BJ (cell line): ENCODE data around the gene PHRF1. TPM values are rescaled to one million over a fixed set of nuclear protein-coding genes. Genes with fewer than 3 reads are reported as not detected.

ENCODE experiments used
- CTCF ChIA-PET: fragments of 350-600 bp; formaldehyde crosslinking; extraction: SDS; loops from one replicate; lab custom pipeline; 2021; ENCODE audit warnings: antibody characterized with exemption, inconsistent platforms; lab: Yijun Ruan, JAX
- POLR2A ChIA-PET: fragments of 300-600 bp; sonication (Branson Sonifier 250); formaldehyde crosslinking; extraction: SDS; loops from one replicate; lab custom pipeline; 2021; ENCODE audit warnings: antibody characterized with exemption; lab: Charles Lee
- DNase-seq: peaks from one replicate; pipeline ENCODE4 v3.0.0-alpha.2; 2011; ENCODE audit warnings: low read depth
- H3K27me3 ChIP-seq: 2 replicates; pipeline ENCODE4 v1.6.0; 2011; ENCODE audit warnings: low read length; ENCODE audit not compliant: control insufficient read depth, insufficient read depth
- H3K36me3 ChIP-seq: 2 replicates; pipeline ENCODE4 v1.5.1; 2011; ENCODE audit warnings: low read length; ENCODE audit not compliant: control insufficient read depth, insufficient read depth
- H3K4me3 ChIP-seq: 2 replicates; pipeline ENCODE4 v1.5.1; 2011; ENCODE audit warnings: low read depth, mild to moderate bottlenecking, control low read depth, low read length
- CTCF ChIP-seq: IDR thresholded peaks from 2 replicates; pipeline ENCODE4 v1.5.1; 2011; ENCODE audit warnings: low read depth, mild to moderate bottlenecking, control low read depth, inconsistent platforms, low read length, moderate library complexity; ENCODE audit not compliant: insufficient read depth
- polyA plus RNA-seq: library from polyadenylated mRNA; depleted of rRNA; stranded (reverse); fragments of >200 nt; gene quantifications from 2 replicates; pipeline ENCODE4 v1.2.3, GENCODE V29; 2011

The PHRF1 gene
- polyA plus RNA-seq, 1 experiment = 10.7 TPM

GRCh38 chr11:612201-612960 is 36.1 kb downstream of the PHRF1 start:
- TF ChIP-seq CTCF = peak; percentile 35
- H3K27me3 ChIP-seq = no peaks in the 10 kb centered on the region
- no peak overlapping the region for H3K4me3 ChIP-seq
- POLR2A ChIA-PET = no interaction called here
- peaks cover 41% of the 10 kb centered on the region for H3K36me3 ChIP-seq
- DNase-seq = no peak
- CTCF ChIA-PET = interaction anchor here (0.6 to 1.3 kb wide), 4 partner anchors 9 to 236 kb away, joined by 3 to 6 read pairs (median 4); no protein-coding TSS in a partner anchor

- no peak for DNase-seq
- Histone ChIP-seq H3K27me3 (no peaks in the 10 kb centered on the region), H3K4me3 (no peak overlapping the region), H3K36me3 (peaks cover 41% of the 10 kb centered on the region)
- POLR2A ChIA-PET = no interaction called here
- CTCF ChIA-PET = interaction anchor here (0.8 kb wide), 1 partner anchor 68 kb away, joined by 3 read pairs; no protein-coding TSS in a partner anchor
- TF ChIP-seq CTCF = no peak
These were observed 36.7 kb downstream of the PHRF1 start for GRCh38 chr11:612961-613300.

- ChIA-PET POLR2A (no interaction called here), CTCF (no interaction called here)
- Histone ChIP-seq H3K4me3 (no peak overlapping the region), H3K27me3 (no peaks in the 10 kb centered on the region), H3K36me3 (peaks cover 42% of the 10 kb centered on the region)
- no peak for DNase-seq
- no peak for TF ChIP-seq CTCF
These were observed 37.2 kb downstream of the PHRF1 start for GRCh38 chr11:613369-613968.

- Histone ChIP-seq H3K36me3 (peaks cover 37% of the 10 kb centered on the region), H3K4me3 (no peak overlapping the region), H3K27me3 (no peaks in the 10 kb centered on the region)
- TF ChIP-seq CTCF = no peak
- CTCF ChIA-PET = no interaction called here
- POLR2A ChIA-PET = no interaction called here
- DNase-seq = no peak
These were observed 37.9 kb downstream of the PHRF1 start for GRCh38 chr11:614021-614622.
